Bronchus fibroblast of lung (primary cell): ENCODE measurements around the gene TLE7. TPM values are rescaled to one million over a fixed set of nuclear protein-coding genes. Genes with fewer than 3 reads are reported as not detected.

ENCODE experiments used
- total RNA-seq: library from RNA; depleted of rRNA; stranded (reverse); fragments of >200 nt; gene quantifications from 2 replicates; pipeline ENCODE4 v1.2.3, GENCODE V29; 2015

Gene TLE7
- total RNA-seq: not detected in 2 replicates

GRCh38 chr16:71442051-71442440 is at the start of gene TLE7:
Gene TLE7 (minus strand): TSS chr16:71442054. CDS start chr16:71433324, 8,730 bp downstream.

GRCh38 chr16:71489122-71489521 is 47.3 kb upstream of the TLE7 start, which contains the start of gene ZNF19:
Gene ZNF19 (minus strand): TSS chr16:71489324. CDS start chr16:71482114, 7,210 bp downstream.

GRCh38 chr16:71461686-71462648 is 20.1 kb upstream of the TLE7 start, which contains the start of gene ZNF23:
Gene ZNF23 (minus strand): TSS chr16:71462247. CDS start chr16:71456796, 5,451 bp downstream.

Other genes starting within 250 kb of the TLE7 start
- gene HYDIN, start 211.3 kb downstream of the TLE7 start, total RNA-seq: 0.34 TPM in 1 of 2 replicates, not detected in the other
- 15.0 TPM in 2 replicates for gene CMTR2, start 152.7 kb downstream of the TLE7 start, total RNA-seq
- gene CALB2, start 83.3 kb downstream of the TLE7 start, total RNA-seq: under 0.01 TPM in 1 of 2 replicates, not detected in the other
- 5.4 and 5.5 TPM in 2 replicates for gene ZNF23, start 20.2 kb upstream of the TLE7 start, total RNA-seq
- 1.5 and 2.5 TPM in 2 replicates for gene ZNF19, start 47.3 kb upstream of the TLE7 start, total RNA-seq
- under 0.01 TPM in 1 of 2 replicates, not detected in the other for gene CHST4, start 84.4 kb upstream of the TLE7 start, total RNA-seq
- not detected in 2 replicates for gene TAT, start 135.0 kb upstream of the TLE7 start, total RNA-seq
- not detected in 2 replicates for gene MARVELD3, start 184.1 kb upstream of the TLE7 start, total RNA-seq